ENCODE measurements around the gene CEP70. TPM values are rescaled to one million over a fixed set of nuclear protein-coding genes. Genes with fewer than 3 reads are reported as not detected.
"Not testable (repeated sequence)": the region's sequence is repeated elsewhere in the genome, so short reads cannot be mapped to it uniquely, and the experiment has no call there.

Gene CEP70
- total RNA-seq, 3 donors from 2014 or later, result 19.5 to 84.0 (median 58.3) TPM

DNA sequence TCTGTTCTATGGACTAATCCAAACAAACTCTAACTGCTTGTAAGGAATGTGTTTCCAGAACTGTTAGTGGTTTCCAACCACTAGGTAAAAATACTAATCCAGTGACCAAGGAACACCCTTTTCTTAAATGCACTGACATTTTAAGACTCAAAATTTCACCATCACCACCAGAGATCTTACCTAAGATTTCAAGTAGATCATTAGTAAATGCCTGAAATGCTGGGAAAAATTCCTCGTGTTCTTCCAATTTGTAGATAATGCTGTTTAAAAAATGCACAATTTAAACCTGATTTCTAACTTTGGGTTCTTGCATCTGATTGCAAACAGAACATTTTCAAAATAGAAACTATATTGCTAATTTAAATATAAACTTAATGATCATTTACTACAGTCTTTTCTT lies 96.2 kb downstream of the CEP70 start:
- no peak for DNase-seq (ENCODE audit: low spot score in 2 of 2)
- TF ChIP-seq, protein P1, sequence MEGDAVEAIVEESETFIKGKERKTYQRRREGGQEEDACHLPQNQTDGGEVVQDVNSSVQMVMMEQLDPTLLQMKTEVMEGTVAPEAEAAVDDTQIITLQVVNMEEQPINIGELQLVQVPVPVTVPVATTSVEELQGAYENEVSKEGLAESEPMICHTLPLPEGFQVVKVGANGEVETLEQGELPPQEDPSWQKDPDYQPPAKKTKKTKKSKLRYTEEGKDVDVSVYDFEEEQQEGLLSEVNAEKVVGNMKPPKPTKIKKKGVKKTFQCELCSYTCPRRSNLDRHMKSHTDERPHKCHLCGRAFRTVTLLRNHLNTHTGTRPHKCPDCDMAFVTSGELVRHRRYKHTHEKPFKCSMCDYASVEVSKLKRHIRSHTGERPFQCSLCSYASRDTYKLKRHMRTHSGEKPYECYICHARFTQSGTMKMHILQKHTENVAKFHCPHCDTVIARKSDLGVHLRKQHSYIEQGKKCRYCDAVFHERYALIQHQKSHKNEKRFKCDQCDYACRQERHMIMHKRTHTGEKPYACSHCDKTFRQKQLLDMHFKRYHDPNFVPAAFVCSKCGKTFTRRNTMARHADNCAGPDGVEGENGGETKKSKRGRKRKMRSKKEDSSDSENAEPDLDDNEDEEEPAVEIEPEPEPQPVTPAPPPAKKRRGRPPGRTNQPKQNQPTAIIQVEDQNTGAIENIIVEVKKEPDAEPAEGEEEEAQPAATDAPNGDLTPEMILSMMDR (IDR thresholded peaks at IDR 0.05), result no peak
- TF ChIP-seq POLR2AphosphoS5 (IDR thresholded peaks at IDR 0.05) (no peak), POLR2A (IDR thresholded peaks at IDR 0.05) (no peak)
- H3K9me3 ChIP-seq, result peaks cover 0 to 2% of the 10 kb centered on the region in 2 donors
- H3K27ac ChIP-seq, result no peak overlapping the region
- no peak overlapping the region for H3K4me3 ChIP-seq
- no peaks in the 10 kb centered on the region for H3K4me1 ChIP-seq
- H3K27me3 ChIP-seq, result no peaks in the 10 kb centered on the region
- intact Hi-C loops (cut with DNase I; ENCODE audit: low total_unique reads), result no loop called here
- no peaks in the 10 kb centered on the region for H3K36me3 ChIP-seq

DNA sequence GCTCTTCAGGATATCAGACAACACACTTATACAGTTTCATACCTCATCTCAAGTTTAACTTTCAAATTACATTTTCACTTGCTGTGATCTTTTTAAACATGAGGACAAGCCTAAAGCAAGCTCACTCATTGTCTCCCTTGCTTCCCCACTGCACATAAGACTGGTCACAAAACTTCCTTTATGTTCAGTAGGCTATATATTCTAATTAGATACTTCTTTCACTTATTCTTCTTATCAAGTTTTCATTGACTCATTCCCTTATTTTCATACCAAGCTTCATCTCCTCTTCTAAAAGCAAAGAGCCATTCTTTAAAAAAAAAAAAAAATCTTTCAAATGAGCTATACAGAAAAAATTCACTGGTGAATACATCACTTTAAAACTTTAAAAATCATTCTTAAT lies 97.0 kb downstream of the CEP70 start:
- no peak for DNase-seq (ENCODE audit: low spot score in 2 of 2)
- Histone ChIP-seq H3K36me3 (no peaks in the 10 kb centered on the region), H3K27ac (no peak overlapping the region), H3K27me3 (no peaks in the 10 kb centered on the region), H3K4me3 (no peak overlapping the region), H3K4me1 (no peaks in the 10 kb centered on the region), H3K9me3 (peaks cover 0 to 10% of the 10 kb centered on the region in 2 donors)
- intact Hi-C loops (cut with DNase I; ENCODE audit: low total_unique reads), result no loop called here
- TF ChIP-seq POLR2A (IDR thresholded peaks at IDR 0.05), result no peak
- no peak for TF ChIP-seq POLR2AphosphoS5 (IDR thresholded peaks at IDR 0.05)
- TF ChIP-seq, protein P1 (IDR thresholded peaks at IDR 0.05), result no peak

DNA sequence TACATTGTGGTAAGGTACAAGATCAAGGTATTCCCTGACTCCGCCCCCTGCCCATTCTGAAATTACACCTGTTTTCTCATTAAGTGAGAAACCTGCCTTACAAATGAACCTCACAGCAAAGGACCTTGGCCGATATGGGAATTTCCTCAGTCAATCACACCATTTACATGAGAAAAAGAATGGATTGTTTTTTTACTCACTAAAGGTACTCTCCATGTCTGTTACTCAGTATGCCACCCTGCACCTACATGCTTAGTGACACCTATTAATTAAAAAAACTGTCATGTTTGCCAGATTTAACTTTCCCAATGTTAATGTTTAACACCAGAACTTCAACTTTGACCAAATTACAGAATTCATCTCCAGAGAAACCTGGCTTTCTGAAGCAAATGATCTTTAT lies 97.6 kb downstream of the CEP70 start:
- Histone ChIP-seq H3K27me3 (no peaks in the 10 kb centered on the region), H3K4me3 (no peak overlapping the region), H3K4me1 (no peaks in the 10 kb centered on the region), H3K36me3 (no peaks in the 10 kb centered on the region), H3K27ac (no peak overlapping the region), H3K9me3 (peaks cover 0 to 12% of the 10 kb centered on the region in 2 donors)
- intact Hi-C loops (cut with DNase I; ENCODE audit: low total_unique reads), result no loop called here
- no peak for DNase-seq (ENCODE audit: low spot score in 2 of 2)
- TF ChIP-seq POLR2AphosphoS5 (IDR thresholded peaks at IDR 0.05) (no peak), POLR2A (IDR thresholded peaks at IDR 0.05) (no peak)
- TF ChIP-seq, protein P1 (IDR thresholded peaks at IDR 0.05), result no peak

DNA sequence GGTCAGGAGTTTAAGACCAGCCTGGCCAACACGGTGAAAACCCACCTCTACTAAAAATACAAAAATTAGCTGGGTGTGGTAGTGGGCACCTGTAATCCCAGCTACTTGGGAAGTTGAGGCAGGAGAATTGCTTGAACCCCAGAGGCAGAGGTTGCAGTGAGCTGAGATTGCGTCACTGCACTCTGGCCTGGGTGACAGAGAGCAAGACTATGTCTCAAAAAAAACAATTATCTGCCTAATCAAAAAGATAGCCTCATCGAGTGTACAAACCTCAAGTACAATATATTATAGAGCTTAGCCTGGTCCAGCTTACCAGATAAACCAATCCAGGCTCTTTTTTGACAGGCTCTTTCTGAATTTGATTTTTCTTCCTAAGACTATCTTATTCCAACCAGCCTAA lies 98.4 kb downstream of the CEP70 start:
- H3K27ac ChIP-seq; H3K36me3 ChIP-seq; H3K27me3 ChIP-seq; H3K4me1 ChIP-seq; H3K4me3 ChIP-seq; DNase-seq (ENCODE audit: low spot score in 2 of 2); intact Hi-C loops (cut with DNase I; ENCODE audit: low total_unique reads): not testable (repeated sequence)
- H3K9me3 ChIP-seq, result peaks cover 0 to 12% of the 10 kb centered on the region in 2 donors

DNA sequence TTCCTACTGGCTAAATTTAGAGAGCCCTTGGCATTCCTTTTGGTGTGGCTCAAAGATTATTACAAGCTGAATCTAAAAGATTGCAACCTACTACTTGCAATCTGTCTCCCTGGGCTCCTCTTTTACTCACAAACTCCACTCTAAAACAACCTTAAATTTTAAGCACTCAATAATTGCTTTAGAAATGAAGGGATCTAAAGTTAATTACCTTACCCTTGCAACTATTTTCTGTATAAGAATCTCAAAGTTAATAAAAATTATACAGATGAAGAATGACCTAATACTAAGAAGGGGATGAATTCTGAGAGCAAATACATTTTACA lies 99.5 kb downstream of the CEP70 start:
- no peak for TF ChIP-seq POLR2A (IDR thresholded peaks at IDR 0.05)
- no peak for TF ChIP-seq POLR2AphosphoS5 (IDR thresholded peaks at IDR 0.05)
- TF ChIP-seq, protein P1 (IDR thresholded peaks at IDR 0.05), result no peak
- no peak for DNase-seq (ENCODE audit: low spot score in 2 of 2)
- H3K27ac ChIP-seq, result no peak overlapping the region
- intact Hi-C loops (cut with DNase I; ENCODE audit: low total_unique reads), result no loop called here
- H3K36me3 ChIP-seq, result no peaks in the 10 kb centered on the region
- peaks cover 0 to 12% of the 10 kb centered on the region in 2 donors for H3K9me3 ChIP-seq
- no peaks in the 10 kb centered on the region for H3K27me3 ChIP-seq
- no peak overlapping the region for H3K4me3 ChIP-seq
- no peaks in the 10 kb centered on the region for H3K4me1 ChIP-seq
